Spinal cord (tissue), 10 donors: ENCODE data around the gene LRFN5. TPM values are rescaled to one million over a fixed set of nuclear protein-coding genes. Genes with fewer than 3 reads are reported as not detected.

ENCODE experiments used
- DNase-seq, 6 donors: peaks; one replicate each; pipeline versions ENCODE4 v3.0.0 to v3.0.0-alpha.2; 2013 to 2015; ENCODE audit warnings: low spot score in 6 of 6, low read depth in 4 of 6
- H3K27ac ChIP-seq: one replicate; pipeline ENCODE4 v1.5.1; 2013; ENCODE audit warnings: low read depth, low read length, control low read depth
- H3K27me3 ChIP-seq: one replicate; pipeline ENCODE4 v1.6.1; 2013; ENCODE audit warnings: low read length; ENCODE audit not compliant: control insufficient read depth, insufficient read depth
- H3K36me3 ChIP-seq: one replicate; pipeline ENCODE4 v1.6.1; 2013; ENCODE audit warnings: low read length; ENCODE audit not compliant: control insufficient read depth, insufficient read depth
- H3K4me1 ChIP-seq: one replicate; pipeline ENCODE4 v1.6.1; 2013; ENCODE audit warnings: low read length; ENCODE audit not compliant: control insufficient read depth, insufficient read depth
- H3K4me3 ChIP-seq: one replicate; pipeline ENCODE4 v1.5.1; 2013; ENCODE audit warnings: low read depth, low read length, control low read depth
- H3K9me3 ChIP-seq: one replicate; pipeline ENCODE4 v1.6.1; 2013; ENCODE audit warnings: low read length; ENCODE audit not compliant: control insufficient read depth, insufficient read depth
- WGBS: methylation state at CpG from one replicate; pipeline ENCODE4 v1.1.5; 2013; ENCODE audit warnings: missing lambda C conversion rate; ENCODE audit not compliant: insufficient coverage; 5-methylcytosine and 5-hydroxymethylcytosine counted together
- polyA plus RNA-seq, 2 donors: library from polyadenylated mRNA; unstranded; fragments of 120-200 nt; gene quantifications; one replicate each; pipeline ENCODE4 v1.2.1, GENCODE V29; 2013; ENCODE audit not compliant: insufficient read length in 2 of 2
- total RNA-seq, 2 donors: library from RNA; depleted of rRNA in 1 of 2; stranded (reverse); fragments of 120-200 nt in 1 of 2; fragments of >200 nt in 1 of 2; gene quantifications; one replicate each; pipeline versions ENCODE4 v1.2.3 to v1.2.4, GENCODE V29; 2013 to 2014
- donor health status: healthy.

LRFN5 gene
- total and polyA plus RNA-seq, 4 donors = 28.6 to 72.4 (median 30.4) TPM

- DNase-seq = no peak
- H3K4me3 ChIP-seq = no peak overlapping the region
- no peak overlapping the region for H3K27ac ChIP-seq
- WGBS = no CpG with 5 or more reads among the region's 3 CpGs
- H3K4me1 ChIP-seq = no peaks in the 10 kb centered on the region
- H3K36me3 ChIP-seq = no peaks in the 10 kb centered on the region
- H3K27me3 ChIP-seq = no peaks in the 10 kb centered on the region
- H3K9me3 ChIP-seq = peaks cover 2% of the 10 kb centered on the region
These were observed 261.7 kb downstream of the LRFN5 start for GRCh38 chr14:41868396-41868795.

GRCh38 chr14:41872931-41873685 lies 266.4 kb downstream of the LRFN5 start:
- DNase-seq = peak in 2 of 6 donors; percentile 40 to 62
- H3K9me3 ChIP-seq = peaks cover 2% of the 10 kb centered on the region
- H3K27ac ChIP-seq = peak overlapping the region; percentile 57
- no peak overlapping the region for H3K4me3 ChIP-seq
- WGBS = no CpG with 5 or more reads among the region's 4 CpGs
- H3K36me3 ChIP-seq = no peaks in the 10 kb centered on the region
- H3K4me1 ChIP-seq = no peaks in the 10 kb centered on the region
- H3K27me3 ChIP-seq = no peaks in the 10 kb centered on the region

GRCh38 chr14:41873686-41874317 lies 267.1 kb downstream of the LRFN5 start:
- Histone ChIP-seq H3K27ac (peak overlapping the region; percentile 57), H3K4me3 (no peak overlapping the region), H3K36me3 (no peaks in the 10 kb centered on the region), H3K27me3 (no peaks in the 10 kb centered on the region), H3K4me1 (no peaks in the 10 kb centered on the region), H3K9me3 (peaks cover 2% of the 10 kb centered on the region)
- peak in 2 of 6 donors; percentile 60 to 71 for DNase-seq
- no CpG with 5 or more reads among the region's 1 CpG for WGBS

GRCh38 chr14:41875116-41875515 lies 268.4 kb downstream of the LRFN5 start:
- whole genome bisulfite sequencing = 71% methylated on average over 1 of the region's 1 CpG
- no peaks in the 10 kb centered on the region for H3K4me1 ChIP-seq
- H3K27ac ChIP-seq = no peak overlapping the region
- no peaks in the 10 kb centered on the region for H3K9me3 ChIP-seq
- peak in 2 of 6 donors; percentile 12 to 65 for DNase-seq
- no peaks in the 10 kb centered on the region for H3K27me3 ChIP-seq
- no peak overlapping the region for H3K4me3 ChIP-seq
- H3K36me3 ChIP-seq = no peaks in the 10 kb centered on the region

GRCh38 chr14:41878321-41878720 lies 271.6 kb downstream of the LRFN5 start:
- DNase-seq = no peak
- no peak overlapping the region for H3K27ac ChIP-seq
- WGBS = no CpG with 5 or more reads among the region's 3 CpGs
- H3K27me3 ChIP-seq = no peaks in the 10 kb centered on the region
- H3K36me3 ChIP-seq = no peaks in the 10 kb centered on the region
- no peaks in the 10 kb centered on the region for H3K9me3 ChIP-seq
- no peaks in the 10 kb centered on the region for H3K4me1 ChIP-seq
- no peak overlapping the region for H3K4me3 ChIP-seq

- WGBS = 85% methylated on average over 3 of the region's 8 CpGs
- peak in 1 of 6 donors; percentile 15 for DNase-seq
- Histone ChIP-seq H3K9me3 (no peaks in the 10 kb centered on the region), H3K36me3 (no peaks in the 10 kb centered on the region), H3K27me3 (no peaks in the 10 kb centered on the region), H3K4me3 (no peak overlapping the region), H3K4me1 (no peaks in the 10 kb centered on the region), H3K27ac (no peak overlapping the region)
These were observed 284.9 kb downstream of the LRFN5 start for GRCh38 chr14:41891624-41892023.

- Histone ChIP-seq H3K27me3 (no peaks in the 10 kb centered on the region), H3K4me1 (no peaks in the 10 kb centered on the region), H3K36me3 (no peaks in the 10 kb centered on the region), H3K4me3 (no peak overlapping the region), H3K27ac (no peak overlapping the region), H3K9me3 (no peaks in the 10 kb centered on the region)
- peak in 5 of 6 donors; percentile 12 to 91 (median 22) for DNase-seq
These were observed 292.7 kb downstream of the LRFN5 start for GRCh38 chr14:41899416-41899815.

GRCh38 chr14:41900644-41901043 lies 294.0 kb downstream of the LRFN5 start:
- Histone ChIP-seq H3K4me1 (no peaks in the 10 kb centered on the region), H3K27ac (no peak overlapping the region), H3K4me3 (no peak overlapping the region), H3K36me3 (no peaks in the 10 kb centered on the region), H3K27me3 (no peaks in the 10 kb centered on the region), H3K9me3 (no peaks in the 10 kb centered on the region)
- no peak for DNase-seq
- WGBS = no CpG with 5 or more reads among the region's 4 CpGs

GRCh38 chr14:41901089-41901488 lies 294.4 kb downstream of the LRFN5 start:
- no peak for DNase-seq
- Histone ChIP-seq H3K4me1 (no peaks in the 10 kb centered on the region), H3K9me3 (no peaks in the 10 kb centered on the region), H3K27ac (no peak overlapping the region), H3K36me3 (no peaks in the 10 kb centered on the region), H3K4me3 (no peak overlapping the region), H3K27me3 (no peaks in the 10 kb centered on the region)
- WGBS = no CpG with 5 or more reads among the region's 3 CpGs
